Ishikawa (cell line): Measurements from ENCODE around the gene ANKRD31.

Experiments used
- CEBPB ChIP-seq: IDR thresholded peaks from 2 replicates; pipeline ENCODE4 v1.6.1; 2012
- CREB1 ChIP-seq: IDR thresholded peaks from 2 replicates; pipeline ENCODE4 v1.6.1; 2012; ENCODE audit warnings: low read depth
- EGR1 ChIP-seq: IDR thresholded peaks from 2 replicates; pipeline ENCODE4 v1.6.1; 2012
- EP300 ChIP-seq: IDR thresholded peaks from 2 replicates; pipeline ENCODE4 v1.6.1; 2012; ENCODE audit warnings: borderline replicate concordance
- FOXM1 ChIP-seq: IDR thresholded peaks from 2 replicates; pipeline ENCODE4 v1.6.1; 2012; ENCODE audit warnings: low read depth, borderline replicate concordance
- MAX ChIP-seq: IDR thresholded peaks from 2 replicates; pipeline ENCODE4 v1.6.1; 2012
- NFIC ChIP-seq: IDR thresholded peaks from 2 replicates; pipeline ENCODE4 v1.6.1; 2012
- RAD21 ChIP-seq: IDR thresholded peaks from 2 replicates; pipeline ENCODE4 v1.6.1; 2012; ENCODE audit warnings: low read depth
- REST ChIP-seq: IDR thresholded peaks from 2 replicates; pipeline ENCODE4 v1.6.1; 2012; ENCODE audit warnings: low read depth, mild to moderate bottlenecking
- TAF1 ChIP-seq: IDR thresholded peaks from 2 replicates; pipeline ENCODE4 v1.6.1; 2012; ENCODE audit warnings: low read depth, mild to moderate bottlenecking
- TCF12 ChIP-seq: IDR thresholded peaks from 2 replicates; pipeline ENCODE4 v1.6.1; 2012; ENCODE audit warnings: low read depth
- TEAD4 ChIP-seq: IDR thresholded peaks from 2 replicates; pipeline ENCODE4 v1.6.1; 2012
- USF1 ChIP-seq: IDR thresholded peaks from 2 replicates; pipeline ENCODE4 v1.6.1; 2012
- YY1 ChIP-seq: IDR thresholded peaks from 2 replicates; pipeline ENCODE4 v1.6.1; 2012; ENCODE audit warnings: low read depth
- ZBTB7A ChIP-seq: IDR thresholded peaks from 2 replicates; pipeline ENCODE4 v1.6.1; 2012; ENCODE audit warnings: low read depth

The ANKRD31 gene

GRCh38 chr5:75053304-75054133 lies 183.2 kb downstream of the ANKRD31 start:
- TF ChIP-seq NFIC (no peak), EP300 (no peak), USF1 (no peak), EGR1 (no peak), ZBTB7A (no peak), CREB1 (no peak), TCF12 (no peak), YY1 (no peak)

- no peak for TF ChIP-seq EP300
- no peak for TF ChIP-seq MAX
- TF ChIP-seq TEAD4 = no peak
- TF ChIP-seq CEBPB = no peak
- TF ChIP-seq TCF12 = no peak
- TF ChIP-seq RAD21 = no peak
- TF ChIP-seq FOXM1 = no peak
These were observed 183.7 kb downstream of the ANKRD31 start for GRCh38 chr5:75053054-75053303.

GRCh38 chr5:75052192-75053053 lies 184.3 kb downstream of the ANKRD31 start, which contains the start of gene GCNT4:
GCNT4 (minus strand) TSS chr5:75052558; CDS start chr5:75030037, 22,521 bp downstream.
- TF ChIP-seq REST = no peak
- no peak for TF ChIP-seq USF1
- TF ChIP-seq CREB1 = no peak
- no peak for TF ChIP-seq EP300
- TF ChIP-seq FOXM1 = no peak
- TF ChIP-seq ZBTB7A = no peak
- TF ChIP-seq TCF12 = no peak
- TF ChIP-seq CEBPB = no peak
- TF ChIP-seq TEAD4 = no peak
- TF ChIP-seq RAD21 = no peak

GRCh38 chr5:75051217-75051751 lies 185.4 kb downstream of the ANKRD31 start:
- TF ChIP-seq REST = no peak
- no peak for TF ChIP-seq EP300
- TF ChIP-seq EGR1 = no peak
- no peak for TF ChIP-seq CREB1
- TF ChIP-seq ZBTB7A = no peak
- TF ChIP-seq RAD21 = no peak

- TF ChIP-seq REST = no peak
- TF ChIP-seq ZBTB7A = no peak
- TF ChIP-seq TCF12 = no peak
- TF ChIP-seq USF1 = no peak
- TF ChIP-seq CEBPB = no peak
- no peak for TF ChIP-seq EP300
- no peak for TF ChIP-seq MAX
- TF ChIP-seq YY1 = no peak
- no peak for TF ChIP-seq TAF1
- TF ChIP-seq TEAD4 = no peak
- no peak for TF ChIP-seq EGR1
- no peak for TF ChIP-seq CREB1
These were observed 186.3 kb downstream of the ANKRD31 start for GRCh38 chr5:75050415-75050814.
